ENCODE results near the gene CRB3. TPM values are rescaled to one million over a fixed set of nuclear protein-coding genes. Genes with fewer than 3 reads are reported as not detected.

The CRB3 gene
- total RNA-seq, 1 experiment from 2014 or later: 53.9 TPM

GRCh38 chr19:6448045-6448444 is 16.0 kb upstream of the CRB3 start:
- BruUV-seq (replicated peaks): no TSS peak
- H3K4me1 Mint-ChIP-seq (ENCODE audit: low read depth, unreplicated experiment): no peaks in the 10 kb centered on the region
- Histone ChIP-seq H3K9me3 (no peaks in the 10 kb centered on the region), H3K27me3 (replicated peaks; ENCODE audit: control insufficient read depth, insufficient read depth, low read length) (no peaks in the 10 kb centered on the region), H3K4me3 (ENCODE audit: low read depth, low read length) (no peak overlapping the region), H3K36me3 (ENCODE audit: control insufficient read depth, insufficient read depth, low read length) (peaks cover 3% of the 10 kb centered on the region), H3K4me1 (no peaks in the 10 kb centered on the region)
- H3K27ac Mint-ChIP-seq (ENCODE audit: unreplicated experiment): no peak overlapping the region
- CTCF ChIA-PET: no interaction called here
- H3K4me3 Mint-ChIP-seq (ENCODE audit: unreplicated experiment): no peak overlapping the region
- H3K36me3 Mint-ChIP-seq (ENCODE audit: insufficient read depth, unreplicated experiment): peaks cover 38% of the 10 kb centered on the region
- intact Hi-C loops (cut with micrococcal nuclease; ENCODE audit: unreplicated experiment): no loop called here
- no peak for TF ChIP-seq CTCF (IDR thresholded peaks at IDR 0.05; ENCODE audit: insufficient read depth in 1 of 2, low read depth in 1 of 2, low read length in 1 of 2, severe bottlenecking in 1 of 2, unreplicated experiment in 1 of 2)
- no peaks in the 10 kb centered on the region for H3K27me3 Mint-ChIP-seq (ENCODE audit: insufficient read depth, unreplicated experiment)
- POLR2A ChIA-PET: no interaction called here
- no peak for DNase-seq
- H3K9me3 Mint-ChIP-seq (ENCODE audit: unreplicated experiment): peaks cover 8% of the 10 kb centered on the region

GRCh38 chr19:6450166-6450565 is 13.9 kb upstream of the CRB3 start:
- ChIA-PET POLR2A (no interaction called here), CTCF (interaction anchor here (0.6 kb wide), 1 partner anchor 1231 kb away, joined by 3 read pairs; the partner anchor contains the start of gene TRAPPC5)
- Mint-ChIP-seq H3K27me3 (ENCODE audit: insufficient read depth, unreplicated experiment) (no peaks in the 10 kb centered on the region), H3K4me1 (ENCODE audit: low read depth, unreplicated experiment) (no peaks in the 10 kb centered on the region), H3K27ac (ENCODE audit: unreplicated experiment) (no peak overlapping the region), H3K36me3 (ENCODE audit: insufficient read depth, unreplicated experiment) (peaks cover 56% of the 10 kb centered on the region), H3K9me3 (ENCODE audit: unreplicated experiment) (peaks cover 5% of the 10 kb centered on the region), H3K4me3 (ENCODE audit: unreplicated experiment) (no peak overlapping the region)
- no peak for DNase-seq
- BruUV-seq (replicated peaks): no TSS peak
- no peaks in the 10 kb centered on the region for H3K27me3 ChIP-seq (replicated peaks; ENCODE audit: control insufficient read depth, insufficient read depth, low read length)
- H3K9me3 ChIP-seq: peaks cover 5% of the 10 kb centered on the region
- no peak overlapping the region for H3K4me3 ChIP-seq (ENCODE audit: low read depth, low read length)
- H3K4me1 ChIP-seq: no peaks in the 10 kb centered on the region
- TF ChIP-seq CTCF (IDR thresholded peaks at IDR 0.05; ENCODE audit: insufficient read depth in 1 of 2, low read depth in 1 of 2, low read length in 1 of 2, severe bottlenecking in 1 of 2, unreplicated experiment in 1 of 2): no peak
- intact Hi-C loops (cut with micrococcal nuclease; ENCODE audit: unreplicated experiment): no loop called here
- peaks cover 6% of the 10 kb centered on the region for H3K36me3 ChIP-seq (ENCODE audit: control insufficient read depth, insufficient read depth, low read length)

GRCh38 chr19:6451583-6452222 is 12.4 kb upstream of the CRB3 start:
- no TSS peak for BruUV-seq (replicated peaks)
- Histone ChIP-seq H3K36me3 (ENCODE audit: control insufficient read depth, insufficient read depth, low read length) (peaks cover 8% of the 10 kb centered on the region), H3K27me3 (replicated peaks; ENCODE audit: control insufficient read depth, insufficient read depth, low read length) (no peaks in the 10 kb centered on the region), H3K4me1 (no peaks in the 10 kb centered on the region), H3K4me3 (ENCODE audit: low read depth, low read length) (no peak overlapping the region), H3K9me3 (peaks cover 5% of the 10 kb centered on the region)
- no peaks in the 10 kb centered on the region for H3K27me3 Mint-ChIP-seq (ENCODE audit: insufficient read depth, unreplicated experiment)
- H3K27ac Mint-ChIP-seq (ENCODE audit: unreplicated experiment): no peak overlapping the region
- no peaks in the 10 kb centered on the region for H3K9me3 Mint-ChIP-seq (ENCODE audit: unreplicated experiment)
- CTCF ChIA-PET: no interaction called here
- no peak overlapping the region for H3K4me3 Mint-ChIP-seq (ENCODE audit: unreplicated experiment)
- no peak for TF ChIP-seq CTCF (IDR thresholded peaks at IDR 0.05; ENCODE audit: insufficient read depth in 1 of 2, low read depth in 1 of 2, low read length in 1 of 2, severe bottlenecking in 1 of 2, unreplicated experiment in 1 of 2)
- DNase-seq: no peak
- peaks cover 59% of the 10 kb centered on the region for H3K36me3 Mint-ChIP-seq (ENCODE audit: insufficient read depth, unreplicated experiment)
- POLR2A ChIA-PET: no interaction called here
- no peaks in the 10 kb centered on the region for H3K4me1 Mint-ChIP-seq (ENCODE audit: low read depth, unreplicated experiment)
- intact Hi-C loops (cut with micrococcal nuclease; ENCODE audit: unreplicated experiment): no loop called here

All from Caco-2 (cell line).